Cardiac muscle cell (in vitro differentiated cells and primary cell): ENCODE measurements around the gene GEMIN5. TPM values are rescaled to one million over a fixed set of nuclear protein-coding genes. Genes with fewer than 3 reads are reported as not detected.

ENCODE experiments used
- DNase-seq, 2 donors: peaks; one replicate each; pipeline versions ENCODE4 v3.0.0 to v3.0.0-alpha.2; 2010 to 2017; ENCODE audit warnings: low read depth in 1 of 2, low spot score in 1 of 2
- H3K27ac ChIP-seq: fragments of 200-600 bp; sonication (generic); 2 replicates; pipeline ENCODE4 v1.5.1; 2016
- H3K27me3 ChIP-seq: fragments of 200-600 bp; sonication (generic); 2 replicates; pipeline ENCODE4 v1.6.0; 2016; ENCODE audit warnings: control low read depth
- H3K36me3 ChIP-seq: fragments of 200-600 bp; sonication (generic); 2 replicates; pipeline ENCODE4 v1.5.1; 2016; ENCODE audit warnings: control low read depth
- H3K4me1 ChIP-seq: fragments of 200-600 bp; sonication (generic); 2 replicates; pipeline ENCODE4 v1.8.1; 2017; ENCODE audit warnings: low read depth, mild to moderate bottlenecking, mixed run types
- H3K4me3 ChIP-seq: fragments of 200-600 bp; sonication (generic); 2 replicates; pipeline ENCODE4 v1.5.1; 2016; ENCODE audit warnings: mild to moderate bottlenecking
- H3K9me3 ChIP-seq: fragments of 200-600 bp; sonication (generic); 2 replicates; pipeline ENCODE4 v1.5.1; 2017; ENCODE audit warnings: low read depth, mild to moderate bottlenecking, control low read depth
- CTCF ChIP-seq: IDR thresholded peaks from 2 replicates; pipeline ENCODE4 v1.5.1; 2012; ENCODE audit warnings: low read depth, mild to moderate bottlenecking, low read length
- polyA plus RNA-seq: library from polyadenylated mRNA; unstranded; fragments of >200 nt; fragmentation: Nextera tagmentation; extraction: Ambion mirVana; gene quantifications from 2 replicates; pipeline ENCODE4 v1.2.1, GENCODE V29; 2016
- total RNA-seq: library from RNA; depleted of rRNA; stranded (reverse); fragments of >200 nt; gene quantifications from 2 replicates; pipeline ENCODE4 v1.2.3, GENCODE V29; 2016

The GEMIN5 gene
- total and polyA plus RNA-seq, 2 experiments from 2014 or later, result 10.8 to 17.4 TPM

- no peak for DNase-seq
- Histone ChIP-seq H3K36me3 (no peaks in the 10 kb centered on the region), H3K27ac (peak overlapping the region; percentile 92), H3K4me3 (peak overlapping the region; percentile 55), H3K4me1 (peaks cover 24% of the 10 kb centered on the region), H3K9me3 (no peaks in the 10 kb centered on the region), H3K27me3 (no peaks in the 10 kb centered on the region)
- TF ChIP-seq CTCF, result no peak
Observed at GRCh38 chr5:154851351-154851750, 86.7 kb downstream of the GEMIN5 start.

- no peak for TF ChIP-seq CTCF
- peak; percentile 91 to 92 for DNase-seq
- Histone ChIP-seq H3K4me3 (peak within 1 kb of the TSS; percentile 55), H3K36me3 (no peaks in the 10 kb centered on the region), H3K27me3 (no peaks in the 10 kb centered on the region), H3K4me1 (peaks cover 24% of the 10 kb centered on the region), H3K27ac (peak within 1 kb of the TSS; percentile 92), H3K9me3 (no peaks in the 10 kb centered on the region)
Observed at GRCh38 chr5:154850255-154851062, 87.6 kb downstream of the GEMIN5 start, which contains the start of gene FAXDC2. TSS of gene FAXDC2 (minus strand) at chr5:154850603. CDS start at chr5:154838178, 12,425 bp downstream.

- Histone ChIP-seq H3K4me1 (peaks cover 28% of the 10 kb centered on the region), H3K27me3 (no peaks in the 10 kb centered on the region), H3K27ac (peak overlapping the region; percentile 92), H3K36me3 (no peaks in the 10 kb centered on the region), H3K9me3 (no peaks in the 10 kb centered on the region), H3K4me3 (peak overlapping the region; percentile 55)
- DNase-seq, result peak in 1 of 2 donors; percentile 83
- TF ChIP-seq CTCF, result peak; percentile 14
Observed at GRCh38 chr5:154849791-154850201, 88.2 kb downstream of the GEMIN5 start.

- no peak for DNase-seq
- no peak for TF ChIP-seq CTCF
- no peaks in the 10 kb centered on the region for H3K27me3 ChIP-seq
- H3K4me3 ChIP-seq, result peak overlapping the region; percentile 55
- peak overlapping the region; percentile 92 for H3K27ac ChIP-seq
- peaks cover 32% of the 10 kb centered on the region for H3K4me1 ChIP-seq
- H3K9me3 ChIP-seq, result no peaks in the 10 kb centered on the region
- H3K36me3 ChIP-seq, result no peaks in the 10 kb centered on the region
Observed at GRCh38 chr5:154849264-154849785, 88.7 kb downstream of the GEMIN5 start.

GRCh38 chr5:154844809-154845208, 93.2 kb downstream of the GEMIN5 start:
- H3K27ac ChIP-seq, result no peak overlapping the region
- DNase-seq, result no peak
- no peak for TF ChIP-seq CTCF
- H3K4me3 ChIP-seq, result no peak overlapping the region
- H3K27me3 ChIP-seq, result no peaks in the 10 kb centered on the region
- no peaks in the 10 kb centered on the region for H3K9me3 ChIP-seq
- peaks cover 35% of the 10 kb centered on the region for H3K4me1 ChIP-seq
- H3K36me3 ChIP-seq, result no peaks in the 10 kb centered on the region
